Endothelial cell of umbilical vein (primary cell): ENCODE measurements around the gene SCGB1A1. TPM values are rescaled to one million over a fixed set of nuclear protein-coding genes. Genes with fewer than 3 reads are reported as not detected.

Experiments
- BruUV-seq: library from RNA; stranded (reverse); fragments of 400-500 nt; replicated peaks from 2 replicates; lab custom pipeline; 2021; lab: Mats Ljungman, UMichigan
- CTCF ChIA-PET: fragments of 300-600, 350-600 bp; sonication (Branson Sonifier 250); formaldehyde crosslinking; loops from one replicate; lab custom pipeline; 2021; ENCODE audit warnings: antibody characterized with exemption, inconsistent platforms; lab: Charles Lee
- POLR2A ChIA-PET: fragments of 300-600, 350-600 bp; sonication (Branson Sonifier 250); formaldehyde crosslinking; loops from one replicate; lab custom pipeline; 2021; ENCODE audit warnings: antibody characterized with exemption, inconsistent platforms; lab: Charles Lee
- DNase-seq: peaks from one replicate; pipeline ENCODE4 v3.0.0-alpha.2; 2011; ENCODE audit warnings: low read depth, low spot score
- FAIRE-seq: peaks from 2 replicates; lab custom pipeline; 2011; peaks lifted over from hg19 to GRCh38; lab: Jason Lieb, UNC
- H2AFZ ChIP-seq: 2 replicates; pipeline ENCODE4 v1.6.0; 2012; ENCODE audit warnings: low read depth, low read length, control low read depth, inconsistent platforms
- H3K27ac ChIP-seq: 2 replicates; pipeline ENCODE4 v1.5.1; 2011; ENCODE audit warnings: low read depth, mild to moderate bottlenecking, control low read depth, low read length, moderate library complexity; ENCODE audit not compliant: insufficient read depth
- H3K27me3 ChIP-seq, 2 experiments: 2 replicates each; pipeline versions ENCODE4 v1.6.0 to v1.6.1; 2011; ENCODE audit warnings: low read length in 2 of 2, mixed read lengths in 1 of 2; ENCODE audit not compliant: control insufficient read depth in 2 of 2, insufficient read depth in 2 of 2
- H3K36me3 ChIP-seq, 2 experiments: 2 replicates in 1 of 2; 3 replicates in 1 of 2; pipeline ENCODE4 v1.5.1; 2011; ENCODE audit warnings: low read length in 2 of 2, mild to moderate bottlenecking in 1 of 2, moderate library complexity in 1 of 2; ENCODE audit not compliant: control insufficient read depth in 2 of 2, insufficient read depth in 2 of 2; ENCODE audit errors: extremely low read depth in 1 of 2
- H3K4me1 ChIP-seq: 3 replicates; pipeline ENCODE4 v1.5.1; 2011; ENCODE audit warnings: mild to moderate bottlenecking, low read length; ENCODE audit not compliant: control insufficient read depth, insufficient read depth; ENCODE audit errors: extremely low read depth
- H3K4me2 ChIP-seq: 2 replicates; pipeline ENCODE4 v1.6.1; 2011; ENCODE audit warnings: low read length, control low read depth, mixed read lengths; ENCODE audit not compliant: insufficient read depth
- H3K4me3 ChIP-seq, 3 experiments: fragments of 200-600 bp in 1 of 3; sonication (generic), shearing (Covaris generic) in 1 of 3; replicated peaks in 1 of 3; 2 replicates each; pipeline ENCODE4 v1.5.1; 2011 to 2016; ENCODE audit warnings: control low read depth in 3 of 3, low read length in 3 of 3, mild to moderate bottlenecking in 2 of 3, inconsistent platforms in 1 of 3, low read depth in 1 of 3, moderate library complexity in 1 of 3; ENCODE audit not compliant: insufficient read depth in 1 of 3
- H3K79me2 ChIP-seq: 2 replicates; pipeline ENCODE4 v1.6.0; 2012; ENCODE audit warnings: low read length, inconsistent platforms; ENCODE audit not compliant: control insufficient read depth, insufficient read depth
- H3K9ac ChIP-seq: replicated peaks from 2 replicates; pipeline ENCODE3; 2011; ENCODE audit warnings: low read length, control low read depth; ENCODE audit not compliant: insufficient read depth; ENCODE audit errors: extremely low read depth
- H3K9me1 ChIP-seq: replicated peaks from 3 replicates; pipeline ENCODE4 v1.6.0; 2011; ENCODE audit warnings: mild to moderate bottlenecking, low read length; ENCODE audit not compliant: control insufficient read depth, insufficient read depth; ENCODE audit errors: extremely low read depth
- H3K9me3 ChIP-seq: replicated peaks from 2 replicates; pipeline ENCODE4 v1.5.1; 2012; ENCODE audit warnings: low read length, inconsistent platforms; ENCODE audit not compliant: control insufficient read depth, insufficient read depth
- H4K20me1 ChIP-seq: replicated peaks from 2 replicates; pipeline ENCODE3; 2011; ENCODE audit warnings: mild to moderate bottlenecking, low read length; ENCODE audit not compliant: control insufficient read depth, insufficient read depth; ENCODE audit errors: extremely low read depth
- CTCF ChIP-seq, 2 donors: IDR thresholded peaks; 1 replicate in 1 of 2; 2 replicates in 1 of 2; pipeline ENCODE4 v1.5.1; 2011; ENCODE audit warnings: low read length in 2 of 2, mild to moderate bottlenecking in 2 of 2, moderate library complexity in 2 of 2, control low read depth in 1 of 2, inconsistent platforms in 1 of 2, low read depth in 1 of 2; ENCODE audit not compliant: insufficient read depth in 1 of 2; ENCODE audit errors: extremely low read depth in 1 of 2
- EZH2 ChIP-seq: IDR thresholded peaks from 2 replicates; pipeline ENCODE4 v1.6.1; 2012; ENCODE audit warnings: borderline replicate concordance, low read depth, mild to moderate bottlenecking, moderate library complexity, low read length, inconsistent platforms; ENCODE audit not compliant: severe bottlenecking
- FOS ChIP-seq: IDR thresholded peaks from 2 replicates; pipeline ENCODE4 v1.6.1; 2011; ENCODE audit warnings: mild to moderate bottlenecking, low read length, moderate library complexity, borderline replicate concordance; ENCODE audit not compliant: insufficient read depth
- GATA2 ChIP-seq: IDR thresholded peaks from 2 replicates; pipeline ENCODE4 v1.7.0; 2011; ENCODE audit warnings: low read depth, mild to moderate bottlenecking, moderate library complexity, mixed read lengths, low read length; ENCODE audit not compliant: insufficient read length, insufficient read depth
- JUN ChIP-seq: IDR thresholded peaks from 2 replicates; pipeline ENCODE4 v1.6.1; 2011; ENCODE audit warnings: borderline replicate concordance, low read depth; ENCODE audit not compliant: insufficient read length, insufficient read depth
- MAX ChIP-seq: IDR thresholded peaks from 2 replicates; pipeline ENCODE4 v1.6.1; 2011; ENCODE audit not compliant: insufficient read depth, insufficient read length
- MYC ChIP-seq: IDR thresholded peaks from one replicate; pipeline ENCODE4 v1.6.1; 2011; ENCODE audit warnings: mild to moderate bottlenecking, low read depth, low read length
- POLR2A ChIP-seq: IDR thresholded peaks from 2 replicates; pipeline ENCODE4 v1.6.1; 2012; ENCODE audit warnings: low read depth, mild to moderate bottlenecking, control low read depth, low read length
- POLR2AphosphoS5 ChIP-seq: IDR thresholded peaks from 2 replicates; pipeline ENCODE4 v1.6.1; 2012; ENCODE audit warnings: low read depth, mild to moderate bottlenecking, control low read depth, low read length, moderate library complexity; ENCODE audit not compliant: insufficient read depth
- dilution Hi-C: fragments of 300-500 bp; cut with MboI; formaldehyde crosslinking; loops from one replicate; pipeline ENCODE4 v1.15.0; 2019; ENCODE audit warnings: low sequenced_read_pairs; ENCODE audit not compliant: extremely low pct_ligation_motif_present
- intact Hi-C: fragments of 100-400 bp; cut with micrococcal nuclease; formaldehyde crosslinking; loops from one replicate; pipeline ENCODE4 v1.10.0; 2022
- polyA plus RNA-seq, 4 experiments: library from polyadenylated mRNA; depleted of rRNA in 3 of 4; stranded (reverse) in 3 of 4; unstranded in 1 of 4; fragments of >200 nt; gene quantifications; 2 replicates each; pipeline versions ENCODE4 v1.2.1 to v1.2.3, GENCODE V29; 2011 to 2012; ENCODE audit warnings: missing spikeins in 1 of 4
- total RNA-seq: library from RNA; stranded (reverse); gene quantifications from 2 replicates; pipeline ENCODE4 v1.2.3, GENCODE V29; 2021

The SCGB1A1 gene
- total and polyA plus RNA-seq, 2 donors (not counting 3 experiments of a cell fraction or from before 2014, with no cell fraction given), result not detected

GRCh38 chr11:62439785-62440602 is 21.2 kb downstream of the SCGB1A1 start:
- Histone ChIP-seq H3K79me2 (no peaks in the 10 kb centered on the region), H3K9ac (no peak overlapping the region), H2AFZ (peak overlapping the region; percentile 67), H3K27me3 (no peaks in the 10 kb centered on the region), H3K4me2 (peak overlapping the region; percentile 9), H4K20me1 (no peaks in the 10 kb centered on the region), H3K36me3 (no peaks in the 10 kb centered on the region), H3K4me3 (no peak overlapping the region), H3K4me1 (peaks cover 11% of the 10 kb centered on the region), H3K9me1 (no peaks in the 10 kb centered on the region), H3K9me3 (no peaks in the 10 kb centered on the region), H3K27ac (no peak overlapping the region)
- CTCF ChIA-PET, result interaction anchor here (2.0 kb wide), 1 partner anchor 15 kb away, joined by 11 read pairs; no protein-coding TSS in a partner anchor
- dilution Hi-C loops (no loop called here), intact Hi-C loops (no loop called here)
- no TSS peak for BruUV-seq
- DNase-seq (peak; percentile 60), FAIRE-seq (peak; percentile 81)
- POLR2A ChIA-PET, result interaction anchor here (0.5 to 0.7 kb wide), 2 partner anchors 25 to 134 kb away, joined by 3 to 4 read pairs; no protein-coding TSS in a partner anchor
- TF ChIP-seq FOS (no peak), MYC (no peak), JUN (no peak), GATA2 (peak; percentile 47), MAX (no peak), POLR2A (no peak), POLR2AphosphoS5 (no peak), EZH2 (no peak), CTCF (IDR thresholded peaks at IDR 0.05; ENCODE audit: extremely low read depth in 1 of 2, insufficient read depth in 1 of 2, low read depth in 1 of 2, low read length in 2 of 2) (no peak)
